B cell (primary cell): Measurements from ENCODE around the gene PARP8. TPM values are rescaled to one million over a fixed set of nuclear protein-coding genes. Genes with fewer than 3 reads are reported as not detected.

Experiments used
- ATAC-seq: fragments of 200-7000 bp; cut with Tn5 transposase; one replicate; pipeline ENCODE4 v1.10.0; 2021; ENCODE audit warnings: low read depth, mild to moderate bottlenecking, moderate number of reproducible peaks, moderate library complexity
- CTCF ChIA-PET: fragments of 350-600 bp; sonication (Branson Sonifier 250); formaldehyde crosslinking; loops from one replicate; lab custom pipeline; 2021; ENCODE audit warnings: antibody characterized with exemption, inconsistent platforms; lab: Charles Lee
- POLR2A ChIA-PET: fragments of 350-600 bp; sonication (Branson Sonifier 250); formaldehyde crosslinking; loops from one replicate; lab custom pipeline; 2021; ENCODE audit warnings: antibody characterized with exemption; lab: Charles Lee
- DNase-seq: peaks from one replicate; pipeline ENCODE4 v3.0.0; 2013
- H2AFZ ChIP-seq: 2 replicates; pipeline ENCODE4 v1.6.1; 2012; ENCODE audit warnings: mild to moderate bottlenecking, low read depth, low read length; ENCODE audit not compliant: insufficient read depth, poor library complexity, severe bottlenecking
- H3K27ac ChIP-seq, 2 donors: 1 replicate in 1 of 2; 2 replicates in 1 of 2; pipeline ENCODE4 v1.5.1; 2012 to 2013; ENCODE audit warnings: low read length in 2 of 2, mild to moderate bottlenecking in 2 of 2, moderate library complexity in 1 of 2
- H3K27me3 ChIP-seq, 4 experiments: fragments of 200-600 bp in 1 of 4; sonication (generic) in 1 of 4; replicated peaks in 1 of 4; 1 replicate in 2 of 4; 2 replicates in 2 of 4; pipeline versions ENCODE4 v1.6.1 to v1.7.0; 2013 to 2016; ENCODE audit warnings: low read length in 3 of 4, mild to moderate bottlenecking in 2 of 4, mixed read lengths in 1 of 4, moderate library complexity in 1 of 4; ENCODE audit not compliant: insufficient read depth in 4 of 4, control insufficient read depth in 3 of 4; ENCODE audit errors: control extremely low read depth in 1 of 4
- H3K36me3 ChIP-seq, 2 experiments: replicated peaks in 1 of 2; 1 replicate in 1 of 2; 2 replicates in 1 of 2; pipeline versions ENCODE4 v1.6.1 to v1.7.1; 2013; ENCODE audit warnings: low read length in 1 of 2; ENCODE audit not compliant: insufficient read depth in 2 of 2, control insufficient read depth in 1 of 2; ENCODE audit errors: control extremely low read depth in 1 of 2, extremely low read depth in 1 of 2
- H3K4me1 ChIP-seq, 2 donors: fragments of 200-600 bp in 1 of 2; sonication (generic) in 1 of 2; 1 replicate in 1 of 2; 2 replicates in 1 of 2; pipeline versions ENCODE4 v1.5.1 to v1.6.1; 2013 to 2017; ENCODE audit warnings: low read length in 2 of 2; ENCODE audit not compliant: control insufficient read depth in 2 of 2, insufficient read depth in 2 of 2
- H3K4me2 ChIP-seq: replicated peaks from 2 replicates; pipeline ENCODE3; 2012; ENCODE audit warnings: mild to moderate bottlenecking, low read depth, low read length; ENCODE audit not compliant: poor library complexity, severe bottlenecking
- H3K4me3 ChIP-seq, 5 experiments: fragments of 200-600 bp in 1 of 5; sonication (generic) in 1 of 5; 1 replicate in 3 of 5; 2 replicates in 2 of 5; pipeline versions ENCODE4 v1.5.1 to v1.7.0; 2011 to 2016; ENCODE audit warnings: low read length in 4 of 5, mild to moderate bottlenecking in 4 of 5, low read depth in 2 of 5, control low read depth in 1 of 5, moderate library complexity in 1 of 5; ENCODE audit not compliant: insufficient read depth in 1 of 5; ENCODE audit errors: control extremely low read depth in 1 of 5, extremely low read depth in 1 of 5
- H3K79me2 ChIP-seq: fragments of 200-600 bp; sonication (generic); one replicate; pipeline ENCODE4 v1.6.0; 2016; ENCODE audit warnings: low read length; ENCODE audit not compliant: control insufficient read depth, insufficient read depth
- H3K9ac ChIP-seq: fragments of 200-600 bp; sonication (generic); 2 replicates; pipeline ENCODE4 v1.6.1; 2017; ENCODE audit warnings: mild to moderate bottlenecking, low read length, moderate library complexity
- H3K9me3 ChIP-seq, 3 donors: one replicate each; pipeline versions ENCODE4 v1.6.1 to v1.7.1; 2013; ENCODE audit warnings: low read length in 2 of 3; ENCODE audit not compliant: control insufficient read depth in 2 of 3, insufficient read depth in 1 of 3; ENCODE audit errors: control extremely low read depth in 1 of 3
- H4K20me1 ChIP-seq: 2 replicates; pipeline ENCODE4 v1.6.0; 2012; ENCODE audit warnings: mild to moderate bottlenecking, low read length; ENCODE audit not compliant: insufficient read depth, control insufficient read depth, poor library complexity, severe bottlenecking
- H3K27ac Mint-ChIP-seq: one replicate; pipeline ENCODE4 v1.8.0; 2021; ENCODE audit warnings: mixed read lengths
- H3K27me3 Mint-ChIP-seq: one replicate; pipeline ENCODE4 v1.8.0; 2021; ENCODE audit warnings: mixed read lengths
- H3K4me1 Mint-ChIP-seq: one replicate; pipeline ENCODE4 v1.8.0; 2021; ENCODE audit warnings: mixed read lengths
- H3K4me3 Mint-ChIP-seq: one replicate; pipeline ENCODE4 v1.8.0; 2021; ENCODE audit warnings: mixed read lengths
- H3K9me3 Mint-ChIP-seq: one replicate; pipeline ENCODE4 v1.8.0; 2022; ENCODE audit warnings: mixed read lengths; ENCODE audit not compliant: insufficient read depth
- CTCF ChIP-seq: fragments of 200-600 bp; IDR thresholded peaks from one replicate; pipeline ENCODE4 v1.8.0; 2022; ENCODE audit warnings: antibody characterized with exemption, mild to moderate bottlenecking
- EZH2 ChIP-seq: IDR thresholded peaks from 2 replicates; pipeline ENCODE4 v1.6.1; 2012; ENCODE audit warnings: borderline replicate concordance, low read depth, mild to moderate bottlenecking, moderate library complexity, low read length; ENCODE audit not compliant: insufficient read depth, poor library complexity, severe bottlenecking
- WGBS: methylation state at CpG from one replicate; pipeline ENCODE4 v1.1.5; 2013; ENCODE audit warnings: missing lambda C conversion rate; ENCODE audit not compliant: insufficient coverage; 5-methylcytosine and 5-hydroxymethylcytosine counted together
- intact Hi-C: fragments of 100-400 bp; cut with micrococcal nuclease; formaldehyde crosslinking; loops from one replicate; pipeline ENCODE4 v1.10.0; 2022
- polyA plus RNA-seq: library from polyadenylated mRNA; depleted of rRNA; stranded (reverse); fragments of >200 nt; gene quantifications from 2 replicates; pipeline ENCODE4 v1.2.3, GENCODE V29; 2012
- total RNA-seq, 2 donors: library from RNA; stranded (reverse); fragments of 120-200 nt in 1 of 2; gene quantifications; 1 replicate in 1 of 2; 2 replicates in 1 of 2; pipeline versions ENCODE4 v1.2.3 to v1.2.4, GENCODE V29; 2013 to 2022

The PARP8 gene
- total and polyA plus RNA-seq, 2 donors (not counting 1 experiment from before 2014, with no cell fraction given): 36.2 to 83.6 TPM

- peak overlapping the region; percentile 27 for H3K27ac Mint-ChIP-seq
- Histone ChIP-seq H3K27ac (peak overlapping the region in 1 of 2 donors; percentile 61), H2AFZ (no peak overlapping the region), H3K9ac (peak overlapping the region; percentile 61), H3K36me3 (no peaks in the 10 kb centered on the region), H3K79me2 (peaks cover 74% of the 10 kb centered on the region), H3K4me2 (peak overlapping the region; percentile 77), H3K9me3 (no peaks in the 10 kb centered on the region), H3K4me3 (peak overlapping the region in 3 of 5 experiments; percentile 35 to 61 (median 38)), H4K20me1 (peaks cover 2% of the 10 kb centered on the region), H3K4me1 (peaks cover 16 to 22% of the 10 kb centered on the region in 2 donors), H3K27me3 (no peaks in the 10 kb centered on the region)
- ChIA-PET CTCF (interaction anchor here (0.8 kb wide), 1 partner anchor 28 kb away, joined by 3 read pairs; no protein-coding TSS in a partner anchor), POLR2A (no interaction called here)
- H3K27me3 Mint-ChIP-seq: no peaks in the 10 kb centered on the region
- peak overlapping the region; percentile 87 for H3K4me3 Mint-ChIP-seq
- no CpG with 5 or more reads among the region's 3 CpGs for WGBS
- H3K9me3 Mint-ChIP-seq: no peaks in the 10 kb centered on the region
- intact Hi-C loops: no loop called here
- no peak for ATAC-seq
- no peak for DNase-seq
- H3K4me1 Mint-ChIP-seq: peaks cover 52% of the 10 kb centered on the region
- TF ChIP-seq EZH2: no peak
- no peak for TF ChIP-seq CTCF
Observed at GRCh38 chr5:50745221-50745910, 78.9 kb downstream of the PARP8 start.

- ATAC-seq: no peak
- Histone ChIP-seq H3K27ac (no peak overlapping the region), H3K4me1 (peaks cover 7 to 13% of the 10 kb centered on the region in 2 donors), H3K79me2 (peaks cover 68% of the 10 kb centered on the region), H2AFZ (no peak overlapping the region), H3K9me3 (no peaks in the 10 kb centered on the region), H3K27me3 (no peaks in the 10 kb centered on the region), H3K36me3 (no peaks in the 10 kb centered on the region), H3K4me2 (no peak overlapping the region), H3K9ac (no peak overlapping the region), H4K20me1 (no peaks in the 10 kb centered on the region), H3K4me3 (no peak overlapping the region)
- Mint-ChIP-seq H3K4me1 (peaks cover 38% of the 10 kb centered on the region), H3K27ac (no peak overlapping the region), H3K9me3 (no peaks in the 10 kb centered on the region), H3K27me3 (no peaks in the 10 kb centered on the region), H3K4me3 (no peak overlapping the region)
- intact Hi-C loops: no loop called here
- no CpG with 5 or more reads among the region's 2 CpGs for WGBS
- ChIA-PET POLR2A (no interaction called here), CTCF (interaction anchor here (0.8 kb wide), 1 partner anchor 87 kb away, joined by 3 read pairs; no protein-coding TSS in a partner anchor)
- no peak for TF ChIP-seq EZH2
- no peak for TF ChIP-seq CTCF
- DNase-seq: no peak
Observed at GRCh38 chr5:50749181-50749580, 82.7 kb downstream of the PARP8 start.
